GM23338 (cell line): ENCODE results near the gene MOCOS.

Source experiments
- CREB1 ChIP-seq: fragments of 250-450 bp; sonication (Bioruptor Pico); IDR thresholded peaks from 2 replicates; pipeline ENCODE4 v1.5.0; 2020; ENCODE audit warnings: low read depth, mild to moderate bottlenecking, moderate library complexity
- CTCF ChIP-seq, 2 experiments: fragments of 200-600 bp in 1 of 2; sonication (generic) in 1 of 2; conservative IDR thresholded peaks; 2 replicates each; pipeline versions ENCODE4 v1.5.1 to v1.6.1; 2016 to 2017; ENCODE audit warnings: antibody characterized with exemption in 2 of 2, low read depth in 2 of 2, mild to moderate bottlenecking in 2 of 2, moderate library complexity in 1 of 2
- ETS1 ChIP-seq: IDR thresholded peaks from 2 replicates; pipeline ENCODE4 v1.6.1; 2016; ENCODE audit warnings: antibody characterized with exemption
- EZH2 ChIP-seq: fragments of 200-600 bp; sonication (generic); IDR thresholded peaks from one replicate; pipeline ENCODE4 v1.8.0; 2017; ENCODE audit warnings: antibody characterized with exemption, mild to moderate bottlenecking, low read depth; ENCODE audit not compliant: unreplicated experiment
- EZH2phosphoT487 ChIP-seq: fragments of 200-600 bp; sonication (generic); IDR thresholded peaks from one replicate; pipeline ENCODE4 v1.8.1; 2018; ENCODE audit warnings: antibody characterized with exemption; ENCODE audit not compliant: unreplicated experiment
- JUNB ChIP-seq: IDR thresholded peaks from one replicate; pipeline ENCODE4 v1.6.1; 2016; ENCODE audit warnings: antibody characterized with exemption; ENCODE audit not compliant: unreplicated experiment
- NANOG ChIP-seq: IDR thresholded peaks from 2 replicates; pipeline ENCODE4 v1.6.1; 2016; ENCODE audit warnings: antibody characterized with exemption, borderline replicate concordance
- POLR2AphosphoS5 ChIP-seq: IDR thresholded peaks from 2 replicates; pipeline ENCODE4 v1.6.1; 2016; ENCODE audit warnings: antibody characterized with exemption, low read depth
- REST ChIP-seq: IDR thresholded peaks from one replicate; pipeline ENCODE4 v1.6.1; 2018; ENCODE audit warnings: antibody characterized with exemption; ENCODE audit not compliant: unreplicated experiment
- ZNF114 ChIP-seq: fragments of 250-450 bp; sonication (Bioruptor Pico); IDR thresholded peaks from 2 replicates; pipeline ENCODE4 v1.5.0; 2020; ENCODE audit warnings: mild to moderate bottlenecking, moderate library complexity
- ZNF331 ChIP-seq: fragments of 250-450 bp; sonication (Bioruptor Pico); IDR thresholded peaks from 2 replicates; pipeline ENCODE4 v1.5.0; 2020; ENCODE audit warnings: low read depth, mild to moderate bottlenecking, moderate library complexity

GRCh38 chr18:36299015-36299414, 111.7 kb downstream of the MOCOS start:
- TF ChIP-seq REST = no peak
- no peak for TF ChIP-seq CTCF (conservative IDR thresholded peaks at IDR 0.05; ENCODE audit: low read depth in 2 of 2)
- no peak for TF ChIP-seq POLR2AphosphoS5
- no peak for TF ChIP-seq EZH2phosphoT487
- TF ChIP-seq EZH2 = no peak
- TF ChIP-seq ZNF331 (CRISPR knock-in tag) = no peak
- no peak for TF ChIP-seq CREB1
- TF ChIP-seq JUNB = no peak
- TF ChIP-seq ETS1 = no peak
- TF ChIP-seq NANOG = no peak
- TF ChIP-seq ZNF114 = no peak
